Measurements from ENCODE around the gene DCUN1D4. TPM values are rescaled to one million over a fixed set of nuclear protein-coding genes. Genes with fewer than 3 reads are reported as not detected.

DCUN1D4 gene
- total and polyA plus RNA-seq, 3 experiments from 2014 or later, result 10.3 to 27.0 (median 24.6) TPM

DNA sequence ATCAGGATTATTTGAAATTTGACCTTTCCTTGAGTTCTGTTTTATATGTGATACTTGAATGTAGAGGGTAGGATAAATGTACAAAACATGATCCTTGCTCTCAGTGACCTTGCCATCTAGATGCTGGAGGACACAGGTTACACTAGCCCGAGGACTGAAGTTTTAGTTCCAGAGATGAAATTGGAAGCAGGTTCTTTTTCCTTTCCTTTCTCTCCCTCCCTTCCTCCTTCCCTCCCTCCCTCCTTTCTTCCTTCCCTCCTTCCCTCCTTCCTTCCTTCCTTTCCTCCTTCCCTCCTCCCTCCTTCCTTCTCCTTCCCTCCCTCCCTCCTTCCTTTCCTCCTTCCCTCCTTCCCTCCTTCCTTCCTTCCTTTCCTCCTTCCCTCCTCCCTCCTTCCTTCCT, 122.9 kb downstream of the DCUN1D4 start:
- no peak overlapping the region for H3K27ac ChIP-seq (ENCODE audit: low read depth, low read length)
- no peaks in the 10 kb centered on the region for H3K36me3 ChIP-seq (ENCODE audit: insufficient read depth, low read length)
- Mint-ChIP-seq H3K27me3 (peaks cover 0 to 4% of the 10 kb centered on the region in 2 donors), H3K4me3 (no peak overlapping the region), H3K4me1 (no peaks in the 10 kb centered on the region), H3K36me3 (no peaks in the 10 kb centered on the region), H3K9me3 (peaks cover 0 to 10% (median 1%) of the 10 kb centered on the region in 5 donors), H3K27ac (no peak overlapping the region)
- no peak overlapping the region for H3K4me3 ChIP-seq (ENCODE audit: low read length)
- no peaks in the 10 kb centered on the region for H3K27me3 ChIP-seq (ENCODE audit: insufficient read depth, low read length, poor library complexity, severe bottlenecking)
- CTCF ChIA-PET, result no interaction called here
- DNase-seq, result no peak
- POLR2A ChIA-PET, result no interaction called here
- no peaks in the 10 kb centered on the region for H3K9me3 ChIP-seq (ENCODE audit: low read length)
- no peaks in the 10 kb centered on the region for H3K4me1 ChIP-seq (ENCODE audit: insufficient read depth, low read length)

Other genes with a start within 250 kb of the DCUN1D4 start
- gene LRRC66, start 177.2 kb downstream of the DCUN1D4 start, total RNA-seq, result under 1 TPM; 0.07 to 0.09 TPM
- gene LRRC66, start 177.2 kb downstream of the DCUN1D4 start, polyA plus RNA-seq, result not detected
- gene SGCB, start 195.1 kb downstream of the DCUN1D4 start, total RNA-seq, result 10 to 100 TPM; 15.3 to 16.9 TPM
- gene SGCB, start 195.1 kb downstream of the DCUN1D4 start, polyA plus RNA-seq, result 4.9 TPM
- gene SPATA18, start 208.2 kb downstream of the DCUN1D4 start, total RNA-seq, result under 1 TPM; 0.31 to 0.35 TPM
- not detected for gene SPATA18, start 208.2 kb downstream of the DCUN1D4 start, polyA plus RNA-seq